ENCODE measurements around the gene PODXL2.

PODXL2 gene

GRCh38 chr3:127709320-127710060 is 80.5 kb downstream of the PODXL2 start:
- no peak for DNase-seq (ENCODE audit: low read depth)

GRCh38 chr3:127710155-127710941 is 81.4 kb downstream of the PODXL2 start:
- DNase-seq (ENCODE audit: low read depth): no peak

- DNase-seq (ENCODE audit: low read depth): no peak
These were observed 82.2 kb downstream of the PODXL2 start for GRCh38 chr3:127711021-127711695.

- DNase-seq (ENCODE audit: low read depth): no peak
These were observed 82.9 kb downstream of the PODXL2 start for GRCh38 chr3:127711896-127712295.

GRCh38 chr3:127712461-127712860 is 83.5 kb downstream of the PODXL2 start:
- no peak for DNase-seq (ENCODE audit: low read depth)

- DNase-seq (ENCODE audit: low read depth): no peak
These were observed 84.1 kb downstream of the PODXL2 start for GRCh38 chr3:127712881-127713771.

- no peak for DNase-seq (ENCODE audit: low read depth)
These were observed 85.2 kb downstream of the PODXL2 start for GRCh38 chr3:127714125-127714571.

- no peak for DNase-seq (ENCODE audit: low read depth)
These were observed 85.9 kb downstream of the PODXL2 start for GRCh38 chr3:127714866-127715265.

- no peak for DNase-seq (ENCODE audit: low read depth)
These were observed 86.5 kb downstream of the PODXL2 start for GRCh38 chr3:127715532-127715931.

- DNase-seq (ENCODE audit: low read depth): no peak
These were observed 87.4 kb downstream of the PODXL2 start for GRCh38 chr3:127716384-127716783.

- DNase-seq (ENCODE audit: low read depth): no peak
These were observed 88.6 kb downstream of the PODXL2 start for GRCh38 chr3:127717357-127718244.

- DNase-seq (ENCODE audit: low read depth): no peak
These were observed 89.4 kb downstream of the PODXL2 start for GRCh38 chr3:127718245-127718915.

GRCh38 chr3:127718916-127719290 is 89.9 kb downstream of the PODXL2 start:
- no peak for DNase-seq (ENCODE audit: low read depth)

GRCh38 chr3:127719369-127719768 is 90.4 kb downstream of the PODXL2 start:
- no peak for DNase-seq (ENCODE audit: low read depth)

GRCh38 chr3:127720161-127720823 is 91.3 kb downstream of the PODXL2 start:
- DNase-seq (ENCODE audit: low read depth): no peak

- DNase-seq (ENCODE audit: low read depth): no peak
These were observed 92.3 kb downstream of the PODXL2 start for GRCh38 chr3:127720985-127721935.

- no peak for DNase-seq (ENCODE audit: low read depth)
These were observed 93.3 kb downstream of the PODXL2 start for GRCh38 chr3:127722091-127722784.

All from activated T-cell treated with anti-CD3 and anti-CD28 coated beads for 1 hour (primary cell).